ENCODE measurements around the gene MAD1L1.

MAD1L1 gene

GRCh38 chr7:2217716-2218443 is 14.9 kb downstream of the MAD1L1 start:
- DNase-seq (ENCODE audit: low spot score): no peak

- DNase-seq (ENCODE audit: low spot score): no peak
Measured at GRCh38 chr7:2217206-2217605, 15.5 kb downstream of the MAD1L1 start.

GRCh38 chr7:2215851-2216250 is 16.9 kb downstream of the MAD1L1 start:
- no peak for DNase-seq (ENCODE audit: low spot score)

- no peak for DNase-seq (ENCODE audit: low spot score)
Measured at GRCh38 chr7:2214636-2215035, 18.1 kb downstream of the MAD1L1 start.

- no peak for DNase-seq (ENCODE audit: low spot score)
Measured at GRCh38 chr7:2213551-2214215, 19.1 kb downstream of the MAD1L1 start.

- no peak for DNase-seq (ENCODE audit: low spot score)
Measured at GRCh38 chr7:2212906-2213305, 19.8 kb downstream of the MAD1L1 start.

- DNase-seq (ENCODE audit: low spot score): no peak
Measured at GRCh38 chr7:2211926-2212325, 20.8 kb downstream of the MAD1L1 start.

- no peak for DNase-seq (ENCODE audit: low spot score)
Measured at GRCh38 chr7:2211259-2211880, 21.4 kb downstream of the MAD1L1 start.

- no peak for DNase-seq (ENCODE audit: low spot score)
Measured at GRCh38 chr7:2210551-2211258, 22.0 kb downstream of the MAD1L1 start.

GRCh38 chr7:2209961-2210323 is 22.8 kb downstream of the MAD1L1 start:
- DNase-seq (ENCODE audit: low spot score): no peak

- peak; percentile 73 for DNase-seq (ENCODE audit: low spot score)
Measured at GRCh38 chr7:2209146-2209960, 23.4 kb downstream of the MAD1L1 start.

- no peak for DNase-seq (ENCODE audit: low spot score)
Measured at GRCh38 chr7:2208712-2209111, 24.0 kb downstream of the MAD1L1 start.

GRCh38 chr7:2205036-2205780 is 27.5 kb downstream of the MAD1L1 start:
- DNase-seq (ENCODE audit: low spot score): no peak

- DNase-seq (ENCODE audit: low spot score): no peak
Measured at GRCh38 chr7:2204446-2204845, 28.3 kb downstream of the MAD1L1 start.

- DNase-seq (ENCODE audit: low spot score): peak; percentile 40
Measured at GRCh38 chr7:2203766-2204300, 28.9 kb downstream of the MAD1L1 start.

GRCh38 chr7:2202901-2203765 is 29.6 kb downstream of the MAD1L1 start:
- DNase-seq (ENCODE audit: low spot score): no peak

- DNase-seq (ENCODE audit: low spot score): no peak
Measured at GRCh38 chr7:2202361-2202761, 30.4 kb downstream of the MAD1L1 start.

GRCh38 chr7:2201686-2202360 is 30.9 kb downstream of the MAD1L1 start:
- no peak for DNase-seq (ENCODE audit: low spot score)

GRCh38 chr7:2201128-2201527 is 31.6 kb downstream of the MAD1L1 start:
- DNase-seq (ENCODE audit: low spot score): no peak
